ENCODE measurements around the gene DISC1. TPM values are rescaled to one million over a fixed set of nuclear protein-coding genes. Genes with fewer than 3 reads are reported as not detected.
"Not testable (repeated sequence)": the region's sequence is repeated elsewhere in the genome, so short reads cannot be mapped to it uniquely, and the experiment has no call there.

DISC1 gene
- polyA plus RNA-seq, 1 experiment: 5.4 TPM

DNA sequence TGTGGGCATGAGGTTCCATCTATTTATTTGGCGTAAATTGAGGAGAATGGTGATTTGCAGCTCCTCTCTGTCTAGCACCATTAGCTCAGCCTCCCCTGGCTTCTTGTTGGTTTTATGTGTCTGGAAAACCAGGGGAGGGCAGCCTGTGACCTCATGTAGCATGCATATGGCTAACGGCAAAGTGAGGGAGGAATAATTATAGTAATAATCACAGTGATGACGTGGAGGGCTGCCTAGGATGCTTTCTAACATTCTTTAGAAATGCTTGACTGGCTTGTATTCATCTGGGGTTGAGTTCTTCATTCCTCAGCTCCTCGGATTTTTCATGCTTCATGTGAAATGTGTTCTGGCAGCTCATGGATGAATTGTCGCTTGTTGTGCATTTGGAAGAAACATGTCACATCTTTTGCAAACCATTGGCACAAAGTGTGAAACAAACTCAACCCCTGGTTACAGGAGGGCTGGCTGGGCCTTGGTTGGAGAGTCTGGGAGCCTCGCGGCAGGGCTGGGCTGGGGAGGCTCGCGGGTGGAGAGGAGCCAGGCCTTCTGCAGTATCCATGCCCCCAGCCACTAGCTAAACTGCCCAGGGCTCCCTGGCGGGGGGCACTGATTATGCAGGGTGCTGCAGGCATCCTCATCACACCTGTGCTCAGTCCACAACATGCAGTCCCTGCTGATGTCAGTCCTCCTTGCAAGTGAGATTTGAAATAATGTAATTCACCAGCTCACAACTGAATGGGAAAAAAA, 149.6 kb downstream of the DISC1 start:
- ChIA-PET POLR2A (interaction anchor here (0.6 kb wide), 1 partner anchor 69 kb away, joined by 6 read pairs; no protein-coding TSS in a partner anchor), CTCF (no interaction called here)
- no peak for DNase-seq (ENCODE audit: low read depth, low spot score)
- H3K27ac ChIP-seq (ENCODE audit: low read depth, low read length): no peak overlapping the region
- H3K9me3 ChIP-seq (ENCODE audit: control insufficient read depth, insufficient read depth, low read length): no peaks in the 10 kb centered on the region
- H3K27me3 ChIP-seq (ENCODE audit: control insufficient read depth, insufficient read depth, low read length): no peaks in the 10 kb centered on the region
- TF ChIP-seq, protein P1, sequence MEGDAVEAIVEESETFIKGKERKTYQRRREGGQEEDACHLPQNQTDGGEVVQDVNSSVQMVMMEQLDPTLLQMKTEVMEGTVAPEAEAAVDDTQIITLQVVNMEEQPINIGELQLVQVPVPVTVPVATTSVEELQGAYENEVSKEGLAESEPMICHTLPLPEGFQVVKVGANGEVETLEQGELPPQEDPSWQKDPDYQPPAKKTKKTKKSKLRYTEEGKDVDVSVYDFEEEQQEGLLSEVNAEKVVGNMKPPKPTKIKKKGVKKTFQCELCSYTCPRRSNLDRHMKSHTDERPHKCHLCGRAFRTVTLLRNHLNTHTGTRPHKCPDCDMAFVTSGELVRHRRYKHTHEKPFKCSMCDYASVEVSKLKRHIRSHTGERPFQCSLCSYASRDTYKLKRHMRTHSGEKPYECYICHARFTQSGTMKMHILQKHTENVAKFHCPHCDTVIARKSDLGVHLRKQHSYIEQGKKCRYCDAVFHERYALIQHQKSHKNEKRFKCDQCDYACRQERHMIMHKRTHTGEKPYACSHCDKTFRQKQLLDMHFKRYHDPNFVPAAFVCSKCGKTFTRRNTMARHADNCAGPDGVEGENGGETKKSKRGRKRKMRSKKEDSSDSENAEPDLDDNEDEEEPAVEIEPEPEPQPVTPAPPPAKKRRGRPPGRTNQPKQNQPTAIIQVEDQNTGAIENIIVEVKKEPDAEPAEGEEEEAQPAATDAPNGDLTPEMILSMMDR (IDR thresholded peaks at IDR 0.05; ENCODE audit: low read depth, low read length): no peak
- no peak overlapping the region for H3K4me3 ChIP-seq (ENCODE audit: low read depth, low read length)

DNA sequence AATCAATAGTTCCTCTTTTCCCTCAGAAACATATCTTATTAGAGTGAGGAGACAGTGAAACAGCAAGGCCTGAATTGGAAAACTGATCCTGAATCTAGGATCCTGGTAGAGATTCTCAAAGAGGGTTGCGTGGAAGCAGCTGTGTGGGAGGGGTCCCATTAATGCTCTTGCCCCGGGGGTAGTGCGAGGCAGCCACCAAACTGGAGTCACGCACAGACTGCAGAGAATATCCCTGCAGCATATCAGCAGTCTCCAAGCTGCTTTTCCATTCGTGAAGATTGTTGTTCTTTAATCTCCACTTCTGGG, 150.1 kb downstream of the DISC1 start:
- H3K27me3 ChIP-seq (ENCODE audit: control insufficient read depth, insufficient read depth, low read length): no peaks in the 10 kb centered on the region
- no peak overlapping the region for H3K4me3 ChIP-seq (ENCODE audit: low read depth, low read length)
- ChIA-PET CTCF (no interaction called here), POLR2A (no interaction called here)
- no peak for DNase-seq (ENCODE audit: low read depth, low spot score)
- TF ChIP-seq, protein P1 (IDR thresholded peaks at IDR 0.05; ENCODE audit: low read depth, low read length): no peak
- no peaks in the 10 kb centered on the region for H3K9me3 ChIP-seq (ENCODE audit: control insufficient read depth, insufficient read depth, low read length)
- H3K27ac ChIP-seq (ENCODE audit: low read depth, low read length): no peak overlapping the region

- Histone ChIP-seq H3K9me3 (ENCODE audit: control insufficient read depth, insufficient read depth, low read length) (no peaks in the 10 kb centered on the region), H3K4me3 (ENCODE audit: low read depth, low read length) (no peak overlapping the region), H3K27ac (ENCODE audit: low read depth, low read length) (no peak overlapping the region), H3K27me3 (ENCODE audit: control insufficient read depth, insufficient read depth, low read length) (no peaks in the 10 kb centered on the region)
- TF ChIP-seq, protein P1 (IDR thresholded peaks at IDR 0.05; ENCODE audit: low read depth, low read length): no peak
- CTCF ChIA-PET: interaction anchor here (1.1 kb wide), 1 partner anchor 88 kb away, joined by 5 read pairs; no protein-coding TSS in a partner anchor
- POLR2A ChIA-PET: no interaction called here
- DNase-seq (ENCODE audit: low read depth, low spot score): no peak
Measured at GRCh38 chr1:231778009-231778719, 151.6 kb downstream of the DISC1 start.

DNA sequence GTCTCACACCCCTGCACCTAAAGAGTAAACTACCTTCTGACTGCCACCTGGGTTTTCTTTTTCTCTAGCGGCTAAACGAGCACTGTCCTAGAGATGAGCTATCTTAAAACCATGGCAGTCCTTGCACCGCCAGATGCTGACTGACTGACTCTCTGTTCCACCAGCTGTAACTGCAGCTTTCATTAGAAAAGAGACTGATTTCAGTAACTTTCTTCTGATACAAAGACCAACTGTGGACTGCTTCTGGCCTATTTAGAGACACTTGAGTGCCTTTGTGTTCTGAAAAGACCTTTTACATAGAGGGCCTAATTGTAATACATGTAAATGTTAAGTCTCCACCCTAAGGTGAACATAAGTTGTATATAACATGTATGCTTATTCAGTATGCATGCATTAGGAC, 152.5 kb downstream of the DISC1 start:
- no peaks in the 10 kb centered on the region for H3K9me3 ChIP-seq (ENCODE audit: control insufficient read depth, insufficient read depth, low read length)
- no peaks in the 10 kb centered on the region for H3K27me3 ChIP-seq (ENCODE audit: control insufficient read depth, insufficient read depth, low read length)
- ChIA-PET CTCF (interaction anchor here (1.9 kb wide), 1 partner anchor 22 kb away, joined by 6 read pairs; no protein-coding TSS in a partner anchor), POLR2A (no interaction called here)
- DNase-seq (ENCODE audit: low read depth, low spot score): no peak
- TF ChIP-seq, protein P1 (IDR thresholded peaks at IDR 0.05; ENCODE audit: low read depth, low read length): no peak
- no peak overlapping the region for H3K4me3 ChIP-seq (ENCODE audit: low read depth, low read length)
- no peak overlapping the region for H3K27ac ChIP-seq (ENCODE audit: low read depth, low read length)

DNA sequence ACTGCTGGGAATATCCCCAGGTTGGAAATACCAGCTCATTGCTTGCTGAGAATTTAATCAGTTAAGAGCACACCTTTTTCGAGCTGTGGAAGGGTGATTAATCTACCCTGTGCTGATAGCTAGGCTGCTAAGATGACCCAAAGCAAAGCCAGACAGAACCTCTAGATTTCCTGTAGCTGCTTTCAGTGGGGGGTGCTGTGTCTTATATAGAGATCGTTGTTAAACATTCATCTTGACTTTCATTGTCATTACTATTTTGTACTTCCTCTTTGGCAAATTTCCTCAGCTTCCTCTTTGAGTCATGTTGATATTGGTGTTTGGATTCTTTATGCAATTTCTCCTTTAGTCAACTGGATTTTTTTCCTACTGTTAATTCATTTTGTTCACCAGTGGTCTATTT, 155.3 kb downstream of the DISC1 start:
- CTCF ChIA-PET: interaction anchor here (0.7 kb wide), 1 partner anchor 25 kb away, joined by 5 read pairs; no protein-coding TSS in a partner anchor
- no peak overlapping the region for H3K27ac ChIP-seq (ENCODE audit: low read depth, low read length)
- DNase-seq (ENCODE audit: low read depth, low spot score): no peak
- TF ChIP-seq, protein P1 (IDR thresholded peaks at IDR 0.05; ENCODE audit: low read depth, low read length): no peak
- no peaks in the 10 kb centered on the region for H3K9me3 ChIP-seq (ENCODE audit: control insufficient read depth, insufficient read depth, low read length)
- no peaks in the 10 kb centered on the region for H3K27me3 ChIP-seq (ENCODE audit: control insufficient read depth, insufficient read depth, low read length)
- H3K4me3 ChIP-seq (ENCODE audit: low read depth, low read length): no peak overlapping the region
- POLR2A ChIA-PET: no interaction called here

GRCh38 chr1:231785073-231785472, 158.5 kb downstream of the DISC1 start:
- POLR2A ChIA-PET; H3K27me3 ChIP-seq (ENCODE audit: control insufficient read depth, insufficient read depth, low read length); H3K9me3 ChIP-seq (ENCODE audit: control insufficient read depth, insufficient read depth, low read length); CTCF ChIA-PET; H3K4me3 ChIP-seq (ENCODE audit: low read depth, low read length); H3K27ac ChIP-seq (ENCODE audit: low read depth, low read length); DNase-seq (ENCODE audit: low read depth, low spot score): not testable (repeated sequence)
